ENCODE measurements around the gene MYO1D. TPM values are rescaled to one million over a fixed set of nuclear protein-coding genes. Genes with fewer than 3 reads are reported as not detected.

MYO1D gene
- total RNA-seq, 1 donor from 2014 or later, result 18.0 TPM

DNA sequence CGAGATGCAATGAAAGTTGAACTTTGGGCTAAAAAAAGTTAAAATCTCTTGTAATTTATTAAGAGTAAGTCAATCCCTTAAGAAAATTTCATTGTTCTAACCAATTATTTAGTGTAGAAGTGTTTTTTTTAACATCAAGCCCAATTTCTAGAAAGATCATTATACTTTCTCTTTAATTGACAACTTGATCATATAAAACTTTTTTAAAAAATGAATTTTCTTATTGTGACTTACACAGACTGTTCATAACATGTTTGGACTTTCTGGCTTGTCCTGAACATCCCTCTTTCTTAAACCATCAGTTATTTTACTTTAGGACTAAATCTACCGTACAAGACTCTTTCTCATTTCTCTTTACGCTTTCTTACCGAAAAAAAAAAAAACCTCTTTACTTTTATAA, 24.8 kb upstream of the MYO1D start:
- FAIRE-seq (no peak), DNase-seq (ENCODE audit: low read depth) (no peak)
- Mint-ChIP-seq H3K27ac (ENCODE audit: unreplicated experiment) (no peak overlapping the region), H3K9me3 (ENCODE audit: unreplicated experiment) (no peaks in the 10 kb centered on the region), H3K4me1 (ENCODE audit: low read depth, unreplicated experiment) (no peaks in the 10 kb centered on the region), H3K4me3 (ENCODE audit: unreplicated experiment) (no peak overlapping the region), H3K36me3 (ENCODE audit: low read depth, unreplicated experiment) (no peaks in the 10 kb centered on the region), H3K27me3 (ENCODE audit: low read depth, unreplicated experiment) (peaks cover 7% of the 10 kb centered on the region)
- Histone ChIP-seq H3K4me3 (ENCODE audit: insufficient read depth, low read depth, low read length) (no peak overlapping the region), H4K20me1 (ENCODE audit: insufficient read depth, low read length) (no peaks in the 10 kb centered on the region), H3K36me3 (ENCODE audit: insufficient read depth, low read length) (no peaks in the 10 kb centered on the region), H3K27ac (ENCODE audit: low read depth, low read length) (no peak overlapping the region), H3K79me2 (ENCODE audit: insufficient read depth, low read length) (no peaks in the 10 kb centered on the region), H3K4me1 (ENCODE audit: insufficient read depth, low read length) (no peaks in the 10 kb centered on the region), H3K27me3 (ENCODE audit: insufficient read depth, low read length) (peaks cover 2% of the 10 kb centered on the region), H2AFZ (ENCODE audit: low read depth, low read length) (no peak overlapping the region), H3K9ac (ENCODE audit: low read length) (no peak overlapping the region), H3K4me2 (ENCODE audit: low read length) (no peak overlapping the region), H3K9me3 (ENCODE audit: insufficient read depth, low read depth, low read length) (no peaks in the 10 kb centered on the region)
- TF ChIP-seq, protein P1, sequence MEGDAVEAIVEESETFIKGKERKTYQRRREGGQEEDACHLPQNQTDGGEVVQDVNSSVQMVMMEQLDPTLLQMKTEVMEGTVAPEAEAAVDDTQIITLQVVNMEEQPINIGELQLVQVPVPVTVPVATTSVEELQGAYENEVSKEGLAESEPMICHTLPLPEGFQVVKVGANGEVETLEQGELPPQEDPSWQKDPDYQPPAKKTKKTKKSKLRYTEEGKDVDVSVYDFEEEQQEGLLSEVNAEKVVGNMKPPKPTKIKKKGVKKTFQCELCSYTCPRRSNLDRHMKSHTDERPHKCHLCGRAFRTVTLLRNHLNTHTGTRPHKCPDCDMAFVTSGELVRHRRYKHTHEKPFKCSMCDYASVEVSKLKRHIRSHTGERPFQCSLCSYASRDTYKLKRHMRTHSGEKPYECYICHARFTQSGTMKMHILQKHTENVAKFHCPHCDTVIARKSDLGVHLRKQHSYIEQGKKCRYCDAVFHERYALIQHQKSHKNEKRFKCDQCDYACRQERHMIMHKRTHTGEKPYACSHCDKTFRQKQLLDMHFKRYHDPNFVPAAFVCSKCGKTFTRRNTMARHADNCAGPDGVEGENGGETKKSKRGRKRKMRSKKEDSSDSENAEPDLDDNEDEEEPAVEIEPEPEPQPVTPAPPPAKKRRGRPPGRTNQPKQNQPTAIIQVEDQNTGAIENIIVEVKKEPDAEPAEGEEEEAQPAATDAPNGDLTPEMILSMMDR (IDR thresholded peaks at IDR 0.05; ENCODE audit: insufficient read depth, low read depth, low read length), result no peak
- TF ChIP-seq EZH2 (IDR thresholded peaks at IDR 0.05; ENCODE audit: insufficient read depth, low read length), result no peak

DNA sequence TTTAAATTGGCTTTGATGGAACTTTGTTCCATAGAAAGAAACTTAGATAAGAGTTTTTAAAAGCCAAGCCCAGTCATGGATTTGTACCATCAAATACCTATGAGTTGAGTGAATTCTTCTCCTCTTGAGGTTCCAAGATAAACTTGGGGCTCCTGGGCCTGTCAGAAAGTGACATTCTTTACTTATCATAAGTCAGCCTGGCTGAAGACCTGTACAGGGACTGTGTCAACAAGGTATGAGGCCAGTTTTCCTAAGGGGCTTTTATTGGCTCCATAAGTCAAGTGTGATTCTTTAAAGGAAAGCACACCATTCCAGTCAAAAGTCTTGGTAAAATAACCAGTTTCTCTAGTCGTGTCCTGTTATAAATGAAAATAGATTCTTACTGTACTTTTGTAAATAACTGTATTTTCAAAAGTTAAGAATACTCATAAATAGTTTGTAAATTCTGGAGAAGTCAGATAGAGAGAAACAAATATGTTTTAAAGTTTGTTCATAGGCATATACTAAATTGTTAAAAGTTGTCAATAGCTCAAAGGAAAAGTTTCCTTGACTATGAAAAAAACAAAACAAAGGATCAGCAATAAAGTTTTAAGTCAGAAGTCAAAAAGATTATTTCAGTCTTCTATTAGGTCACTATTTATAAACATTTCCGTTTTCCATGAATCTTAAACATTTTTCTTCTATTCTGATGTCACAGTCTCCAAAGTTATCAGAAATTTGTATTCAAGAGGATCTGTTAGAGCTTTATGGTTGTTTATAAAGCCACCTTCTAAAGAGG, 22.5 kb upstream of the MYO1D start:
- DNase-seq (ENCODE audit: low read depth) (no peak), FAIRE-seq (no peak)
- H3K4me3 ChIP-seq (ENCODE audit: insufficient read depth, low read depth, low read length), result no peak overlapping the region
- no peak overlapping the region for H3K4me2 ChIP-seq (ENCODE audit: low read length)
- Mint-ChIP-seq H3K36me3 (ENCODE audit: low read depth, unreplicated experiment) (no peaks in the 10 kb centered on the region), H3K9me3 (ENCODE audit: unreplicated experiment) (no peaks in the 10 kb centered on the region), H3K4me3 (ENCODE audit: unreplicated experiment) (no peak overlapping the region), H3K27ac (ENCODE audit: unreplicated experiment) (no peak overlapping the region), H3K4me1 (ENCODE audit: low read depth, unreplicated experiment) (no peaks in the 10 kb centered on the region), H3K27me3 (ENCODE audit: low read depth, unreplicated experiment) (peaks cover 10% of the 10 kb centered on the region)
- peaks cover 2% of the 10 kb centered on the region for H3K27me3 ChIP-seq (ENCODE audit: insufficient read depth, low read length)
- H3K9me3 ChIP-seq (ENCODE audit: insufficient read depth, low read depth, low read length), result no peaks in the 10 kb centered on the region
- no peak overlapping the region for H2AFZ ChIP-seq (ENCODE audit: low read depth, low read length)
- no peaks in the 10 kb centered on the region for H3K79me2 ChIP-seq (ENCODE audit: insufficient read depth, low read length)
- H3K4me1 ChIP-seq (ENCODE audit: insufficient read depth, low read length), result no peaks in the 10 kb centered on the region
- H4K20me1 ChIP-seq (ENCODE audit: insufficient read depth, low read length), result no peaks in the 10 kb centered on the region
- H3K36me3 ChIP-seq (ENCODE audit: insufficient read depth, low read length), result no peaks in the 10 kb centered on the region
- TF ChIP-seq, protein P1 (IDR thresholded peaks at IDR 0.05; ENCODE audit: insufficient read depth, low read depth, low read length), result no peak
- TF ChIP-seq EZH2 (IDR thresholded peaks at IDR 0.05; ENCODE audit: insufficient read depth, low read length), result no peak
- no peak overlapping the region for H3K27ac ChIP-seq (ENCODE audit: low read depth, low read length)
- no peak overlapping the region for H3K9ac ChIP-seq (ENCODE audit: low read length)

DNA sequence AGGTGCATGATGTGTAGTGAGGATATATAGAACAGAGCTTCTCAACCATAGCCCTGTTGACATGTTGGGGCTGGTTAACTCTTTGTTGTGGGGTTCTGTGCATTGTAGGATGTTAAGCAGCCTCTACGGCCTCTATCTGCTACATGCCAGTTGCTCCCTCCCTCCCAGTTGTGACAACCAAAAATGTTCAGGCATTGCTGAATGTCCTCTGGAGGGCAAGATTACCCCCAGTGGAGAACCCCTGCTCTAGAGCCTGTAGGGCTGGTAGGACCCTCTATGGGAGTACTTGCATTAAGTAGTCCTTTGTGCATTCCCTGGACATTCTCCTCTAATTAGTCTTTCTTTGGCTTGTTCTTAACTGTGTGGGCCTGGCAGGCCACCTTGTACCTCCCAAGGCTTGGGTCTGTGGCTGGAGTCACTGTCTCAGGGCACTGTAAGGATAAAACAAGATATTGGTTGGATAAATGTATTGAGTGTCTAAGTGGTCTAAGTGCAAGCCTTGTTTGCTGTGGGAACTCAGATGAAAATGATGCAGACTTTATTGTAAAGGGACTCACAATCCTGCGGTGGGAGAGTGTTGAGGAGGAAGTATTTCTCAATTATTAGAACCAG, 19.8 kb upstream of the MYO1D start:
- no peaks in the 10 kb centered on the region for H3K36me3 ChIP-seq (ENCODE audit: insufficient read depth, low read length)
- Mint-ChIP-seq H3K27me3 (ENCODE audit: low read depth, unreplicated experiment) (peaks cover 10% of the 10 kb centered on the region), H3K36me3 (ENCODE audit: low read depth, unreplicated experiment) (no peaks in the 10 kb centered on the region), H3K4me1 (ENCODE audit: low read depth, unreplicated experiment) (no peaks in the 10 kb centered on the region), H3K4me3 (ENCODE audit: unreplicated experiment) (no peak overlapping the region), H3K27ac (ENCODE audit: unreplicated experiment) (no peak overlapping the region), H3K9me3 (ENCODE audit: unreplicated experiment) (no peaks in the 10 kb centered on the region)
- H3K79me2 ChIP-seq (ENCODE audit: insufficient read depth, low read length), result no peaks in the 10 kb centered on the region
- H3K27me3 ChIP-seq (ENCODE audit: insufficient read depth, low read length), result peaks cover 2% of the 10 kb centered on the region
- no peaks in the 10 kb centered on the region for H4K20me1 ChIP-seq (ENCODE audit: insufficient read depth, low read length)
- H3K4me3 ChIP-seq (ENCODE audit: insufficient read depth, low read depth, low read length), result no peak overlapping the region
- no peak overlapping the region for H3K9ac ChIP-seq (ENCODE audit: low read length)
- no peak overlapping the region for H2AFZ ChIP-seq (ENCODE audit: low read depth, low read length)
- no peak for TF ChIP-seq EZH2 (IDR thresholded peaks at IDR 0.05; ENCODE audit: insufficient read depth, low read length)
- TF ChIP-seq, protein P1 (IDR thresholded peaks at IDR 0.05; ENCODE audit: insufficient read depth, low read depth, low read length), result no peak
- DNase-seq (ENCODE audit: low read depth) (no peak), FAIRE-seq (no peak)
- H3K4me2 ChIP-seq (ENCODE audit: low read length), result no peak overlapping the region
- no peaks in the 10 kb centered on the region for H3K9me3 ChIP-seq (ENCODE audit: insufficient read depth, low read depth, low read length)
- no peak overlapping the region for H3K27ac ChIP-seq (ENCODE audit: low read depth, low read length)
- no peaks in the 10 kb centered on the region for H3K4me1 ChIP-seq (ENCODE audit: insufficient read depth, low read length)
